Measurements from ENCODE around the gene DNM3. TPM values are rescaled to one million over a fixed set of nuclear protein-coding genes. Genes with fewer than 3 reads are reported as not detected.

Gene DNM3
- total and polyA plus RNA-seq, 2 donors (not counting 3 experiments of a cell fraction or from before 2014, with no cell fraction given) = 1.4 to 2.5 TPM

GRCh38 chr1:171828794-171829193 lies 12.5 kb upstream of the DNM3 start:
- Histone ChIP-seq H4K20me1 (replicated peaks; ENCODE audit: control insufficient read depth, extremely low read depth, insufficient read depth, low read length) (no peaks in the 10 kb centered on the region), H3K9ac (replicated peaks; ENCODE audit: extremely low read depth, insufficient read depth, low read length) (no peak overlapping the region), H3K9me3 (replicated peaks; ENCODE audit: control insufficient read depth, insufficient read depth, low read length) (no peaks in the 10 kb centered on the region), H3K79me2 (ENCODE audit: control insufficient read depth, insufficient read depth, low read length) (no peaks in the 10 kb centered on the region), H3K27me3 (ENCODE audit: control insufficient read depth in 2 of 2, insufficient read depth in 2 of 2, low read length in 2 of 2) (peaks cover 0 to 2% of the 10 kb centered on the region in 2 experiments), H3K4me2 (ENCODE audit: insufficient read depth, low read length) (no peak overlapping the region), H3K4me3 (replicated peaks in 1 of 3; ENCODE audit: insufficient read depth in 1 of 3, low read depth in 1 of 3, low read length in 3 of 3) (no peak overlapping the region), H3K9me1 (replicated peaks; ENCODE audit: control insufficient read depth, extremely low read depth, insufficient read depth, low read length) (no peaks in the 10 kb centered on the region), H3K4me1 (ENCODE audit: control insufficient read depth, extremely low read depth, insufficient read depth, low read length) (no peaks in the 10 kb centered on the region), H3K27ac (ENCODE audit: insufficient read depth, low read depth, low read length) (no peak overlapping the region), H3K36me3 (ENCODE audit: control insufficient read depth in 2 of 2, extremely low read depth in 1 of 2, insufficient read depth in 2 of 2, low read length in 2 of 2) (no peaks in the 10 kb centered on the region), H2AFZ (ENCODE audit: low read depth, low read length) (no peak overlapping the region)
- FAIRE-seq (no peak), DNase-seq (ENCODE audit: low read depth, low spot score) (no peak)
- intact Hi-C loops (cut with micrococcal nuclease) = loop anchor here (1.0 kb wide), 1 partner anchor 32 kb away; no protein-coding TSS in a partner anchor
- ChIA-PET CTCF (no interaction called here), POLR2A (no interaction called here)
- TF ChIP-seq, protein P1, sequence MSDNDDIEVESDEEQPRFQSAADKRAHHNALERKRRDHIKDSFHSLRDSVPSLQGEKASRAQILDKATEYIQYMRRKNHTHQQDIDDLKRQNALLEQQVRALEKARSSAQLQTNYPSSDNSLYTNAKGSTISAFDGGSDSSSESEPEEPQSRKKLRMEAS (IDR thresholded peaks at IDR 0.05; ENCODE audit: insufficient read depth, insufficient read length) = no peak
- no peak for TF ChIP-seq JUN (IDR thresholded peaks at IDR 0.05; ENCODE audit: borderline replicate concordance, insufficient read depth, insufficient read length, low read depth)
- no peak for TF ChIP-seq POLR2AphosphoS5 (IDR thresholded peaks at IDR 0.05; ENCODE audit: insufficient read depth, low read depth, low read length)
- TF ChIP-seq MYC (IDR thresholded peaks at IDR 0.05; ENCODE audit: low read depth, low read length) = no peak
- TF ChIP-seq EZH2 (IDR thresholded peaks at IDR 0.05; ENCODE audit: borderline replicate concordance, low read depth, low read length, severe bottlenecking) = no peak
- no peak for TF ChIP-seq GATA2 (IDR thresholded peaks at IDR 0.05; ENCODE audit: insufficient read depth, insufficient read length, low read depth, low read length)
- no peak for TF ChIP-seq POLR2A (IDR thresholded peaks at IDR 0.05; ENCODE audit: low read depth, low read length)
- no peak for TF ChIP-seq CTCF (IDR thresholded peaks at IDR 0.05; ENCODE audit: extremely low read depth in 1 of 2, insufficient read depth in 1 of 2, low read depth in 1 of 2, low read length in 2 of 2)
- no peak for TF ChIP-seq FOS (IDR thresholded peaks at IDR 0.05; ENCODE audit: borderline replicate concordance, insufficient read depth, low read length)
- BruUV-seq (replicated peaks) = no TSS peak
- dilution Hi-C loops (cut with MboI; ENCODE audit: extremely low pct_ligation_motif_present, low sequenced_read_pairs) = no loop called here
